ENCODE results near the gene SLC35A3.

SLC35A3 gene

GRCh38 chr1:100061681-100062080 lies 91.9 kb downstream of the SLC35A3 start:
- no peak for TF ChIP-seq CTCF (IDR thresholded peaks at IDR 0.05)

- TF ChIP-seq CTCF (IDR thresholded peaks at IDR 0.05): no peak
Measured at GRCh38 chr1:100065183-100065968, 95.6 kb downstream of the SLC35A3 start.

GRCh38 chr1:100065969-100066227 lies 96.1 kb downstream of the SLC35A3 start:
- TF ChIP-seq CTCF (IDR thresholded peaks at IDR 0.05): no peak

GRCh38 chr1:100070201-100070939 lies 100.6 kb downstream of the SLC35A3 start:
- TF ChIP-seq CTCF (IDR thresholded peaks at IDR 0.05): no peak

- TF ChIP-seq CTCF (IDR thresholded peaks at IDR 0.05): no peak
Measured at GRCh38 chr1:100073531-100073930, 103.7 kb downstream of the SLC35A3 start.

- TF ChIP-seq CTCF (IDR thresholded peaks at IDR 0.05): no peak
Measured at GRCh38 chr1:100074604-100075395, 105.0 kb downstream of the SLC35A3 start.

- TF ChIP-seq CTCF (IDR thresholded peaks at IDR 0.05): no peak
Measured at GRCh38 chr1:100075773-100076172, 106.0 kb downstream of the SLC35A3 start.
